GM21786 (cell line): ENCODE data around the gene APP.

Experiments
- ATAC-seq: cut with Tn5 transposase; IDR thresholded peaks from one replicate; pipeline ENCODE4 v1.9.1; 2021; ENCODE audit not compliant: unreplicated experiment

APP gene

GRCh38 chr21:25884311-25884710, 286.3 kb downstream of the APP start:
- ATAC-seq = no peak

GRCh38 chr21:25881524-25882376, 288.8 kb downstream of the APP start:
- peak; percentile 84 for ATAC-seq

GRCh38 chr21:25879203-25879602, 291.4 kb downstream of the APP start:
- ATAC-seq = no peak

- no peak for ATAC-seq
Observed at GRCh38 chr21:25878344-25878743, 292.2 kb downstream of the APP start.

- ATAC-seq = no peak
Observed at GRCh38 chr21:25872271-25872670, 298.3 kb downstream of the APP start.

- no peak for ATAC-seq
Observed at GRCh38 chr21:25871566-25871965, 299.0 kb downstream of the APP start.

GRCh38 chr21:25870084-25870483, 300.5 kb downstream of the APP start:
- ATAC-seq = no peak

- ATAC-seq = no peak
Observed at GRCh38 chr21:25867061-25867460, 303.5 kb downstream of the APP start.

- ATAC-seq = no peak
Observed at GRCh38 chr21:25863747-25864146, 306.8 kb downstream of the APP start.

- ATAC-seq = no peak
Observed at GRCh38 chr21:25863031-25863430, 307.5 kb downstream of the APP start.

GRCh38 chr21:25862596-25862995, 308.0 kb downstream of the APP start:
- peak; percentile 55 for ATAC-seq

- ATAC-seq = no peak
Observed at GRCh38 chr21:25862112-25862511, 308.5 kb downstream of the APP start.

GRCh38 chr21:25859235-25859929, 311.2 kb downstream of the APP start:
- no peak for ATAC-seq

GRCh38 chr21:25858325-25858724, 312.2 kb downstream of the APP start:
- ATAC-seq = no peak

- no peak for ATAC-seq
Observed at GRCh38 chr21:25857308-25858074, 313.1 kb downstream of the APP start.

GRCh38 chr21:25855576-25855975, 315.0 kb downstream of the APP start:
- no peak for ATAC-seq

GRCh38 chr21:25850126-25850842, 320.3 kb downstream of the APP start:
- ATAC-seq = no peak

GRCh38 chr21:25848309-25848708, 322.3 kb downstream of the APP start:
- no peak for ATAC-seq

- no peak for ATAC-seq
Observed at GRCh38 chr21:25845729-25846256, 324.8 kb downstream of the APP start.

- ATAC-seq = no peak
Observed at GRCh38 chr21:25842925-25843324, 327.6 kb downstream of the APP start.

GRCh38 chr21:25838809-25839208, 331.8 kb downstream of the APP start:
- no peak for ATAC-seq
